GM23248 (cell line): ENCODE measurements around the gene C4BPA.

Source experiments
- EZH2 ChIP-seq: fragments of 200-600 bp; sonication (generic); IDR thresholded peaks from 2 replicates; pipeline ENCODE4 v1.6.1; 2018; ENCODE audit warnings: antibody characterized with exemption, mild to moderate bottlenecking; ENCODE audit not compliant: insufficient read depth, poor library complexity, severe bottlenecking
- EZH2phosphoT487 ChIP-seq: fragments of 200-600 bp; sonication (generic); IDR thresholded peaks from 2 replicates; pipeline ENCODE4 v1.6.1; 2018; ENCODE audit warnings: antibody characterized with exemption, moderate library complexity, mild to moderate bottlenecking, low read depth; ENCODE audit not compliant: insufficient read depth

- TF ChIP-seq EZH2, result no peak
- no peak for TF ChIP-seq EZH2phosphoT487
Measured at GRCh38 chr1:207056673-207057072, 47.4 kb upstream of the C4BPA start.
